Ovary (tissue), 9 donors: ENCODE results near the gene DOCK2. TPM values are rescaled to one million over a fixed set of nuclear protein-coding genes. Genes with fewer than 3 reads are reported as not detected.

Experiments
- DNase-seq, 5 donors: peaks; one replicate each; pipeline ENCODE4 v3.0.0-alpha.2; 2019 to 2020
- H3K27ac ChIP-seq, 2 donors: fragments of 200-600 bp; one replicate each; pipeline versions ENCODE4 v1.5.1 to v1.8.0; 2019 to 2022
- H3K27me3 ChIP-seq: fragments of 200-600 bp; one replicate; pipeline ENCODE4 v1.8.0; 2022
- H3K36me3 ChIP-seq: fragments of 200-600 bp; sonication (generic); one replicate; pipeline ENCODE4 v1.5.1; 2019
- H3K4me1 ChIP-seq: one replicate; pipeline ENCODE4 v1.8.1; 2013; ENCODE audit warnings: mild to moderate bottlenecking, moderate library complexity; ENCODE audit not compliant: insufficient read depth
- H3K4me3 ChIP-seq: fragments of 200-600 bp; sonication (generic); one replicate; pipeline ENCODE4 v1.5.1; 2017
- H3K9me3 ChIP-seq, 2 donors: fragments of 200-600 bp in 1 of 2; sonication (generic) in 1 of 2; one replicate each; pipeline versions ENCODE4 v1.5.1 to v1.8.1; 2013 to 2019; ENCODE audit warnings: mild to moderate bottlenecking in 1 of 2, moderate library complexity in 1 of 2
- EP300 ChIP-seq: sonication (generic); formaldehyde crosslinking; IDR thresholded peaks from one replicate; pipeline ENCODE4 v1.6.1; 2017; ENCODE audit warnings: antibody characterized with exemption
- POLR2A ChIP-seq: fragments of 450-650 bp; IDR thresholded peaks from one replicate; pipeline ENCODE4 v1.6.1; 2017; ENCODE audit warnings: antibody characterized with exemption, mild to moderate bottlenecking, moderate library complexity
- WGBS, 3 donors: extraction: QIAGEN DNeasy Blood & Tissue Kit in 1 of 3; methylation state at CpG; one replicate each; pipeline versions ENCODE4 v1.1.5 to v1.1.7; 2013 to 2017; 5-methylcytosine and 5-hydroxymethylcytosine counted together
- intact Hi-C, 4 donors: fragments of 100-400 bp; cut with DNase I; formaldehyde crosslinking; loops; one replicate each; pipeline versions ENCODE4 v1.11.0 to v1.15.1; 2022 to 2023
- polyA plus RNA-seq, 2 donors: library from polyadenylated mRNA; stranded (reverse); fragments of 200-250 nt in 1 of 2; fragments of 350-450 nt in 1 of 2; fragmentation: Illumina TruSeq in 1 of 2; extraction: RNeasy Lipid Tissue Mini Kit (QIAGEN cat#74804) in 1 of 2; gene quantifications; one replicate each; pipeline ENCODE4 v1.2.3, GENCODE V29; 2013 to 2014
- total RNA-seq, 7 donors: library from RNA; depleted of rRNA in 2 of 7; stranded (reverse); fragments of >200 nt in 2 of 7; fragmentation: NEBNext Ultra II Directional in 3 of 7; extraction: Animal tissue kit (Norgen Biotek cat#: 25700) in 3 of 7; gene quantifications; one replicate each; pipeline versions ENCODE4 v1.1.0 to v1.2.4, GENCODE V29; 2016 to 2023
- TF ChIP-seq, protein P1 (sequence below), 3 donors: fragments of 450-650 bp in 2 of 3; fragments of 200-600 bp in 1 of 3; IDR thresholded peaks; one replicate each; pipeline versions ENCODE4 v1.5.1 to v1.8.0; 2016 to 2022; ENCODE audit warnings: antibody characterized with exemption in 3 of 3, mild to moderate bottlenecking in 1 of 3
- donor health status: DM: no; HTN: no; CAD: no; lungs with moderate emphysema.
- donor health status: DM: no; HTN: no; CAD: no.
- donor health status: Bipolar disorder and iron deficiency.
- donor health status: DM: yes; HTN: yes; CAD: no.
- donor health status: DM: no; HTN: no; CAD: no.
- donor health status: DM: yes; HTN: yes; CAD: no.

Gene DOCK2
- total and polyA plus RNA-seq, 9 donors = 1.3 to 10.2 (median 5.4) TPM

DNA sequence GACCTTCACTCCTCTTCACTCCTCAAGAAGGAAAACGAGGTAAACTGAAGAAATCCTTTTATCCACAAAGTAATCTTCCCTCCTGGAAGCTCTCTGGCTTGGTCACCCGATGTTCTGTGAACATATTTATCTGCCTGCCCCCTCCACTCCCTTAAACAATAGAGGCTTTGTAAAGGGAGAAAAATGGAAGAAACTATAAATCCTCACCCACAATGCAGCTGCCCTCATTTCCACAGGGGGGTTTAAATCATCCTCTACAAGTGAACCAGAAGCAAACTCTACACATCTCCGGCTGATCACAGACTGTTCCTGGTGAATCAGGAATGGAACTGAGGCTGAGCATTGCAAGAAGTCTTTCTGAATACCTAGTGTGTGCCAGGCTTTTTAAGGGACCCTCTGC, 336.0 kb downstream of the DOCK2 start:
- WGBS, 3 donors = 66 to 73% (median 72%) methylated on average over 3 of the region's 3 CpGs
- Histone ChIP-seq H3K27ac (no peak overlapping the region), H3K36me3 (no peaks in the 10 kb centered on the region), H3K9me3 (no peaks in the 10 kb centered on the region), H3K4me3 (no peak overlapping the region), H3K27me3 (no peaks in the 10 kb centered on the region), H3K4me1 (no peaks in the 10 kb centered on the region)
- TF ChIP-seq EP300 = no peak
- TF ChIP-seq, protein P1, sequence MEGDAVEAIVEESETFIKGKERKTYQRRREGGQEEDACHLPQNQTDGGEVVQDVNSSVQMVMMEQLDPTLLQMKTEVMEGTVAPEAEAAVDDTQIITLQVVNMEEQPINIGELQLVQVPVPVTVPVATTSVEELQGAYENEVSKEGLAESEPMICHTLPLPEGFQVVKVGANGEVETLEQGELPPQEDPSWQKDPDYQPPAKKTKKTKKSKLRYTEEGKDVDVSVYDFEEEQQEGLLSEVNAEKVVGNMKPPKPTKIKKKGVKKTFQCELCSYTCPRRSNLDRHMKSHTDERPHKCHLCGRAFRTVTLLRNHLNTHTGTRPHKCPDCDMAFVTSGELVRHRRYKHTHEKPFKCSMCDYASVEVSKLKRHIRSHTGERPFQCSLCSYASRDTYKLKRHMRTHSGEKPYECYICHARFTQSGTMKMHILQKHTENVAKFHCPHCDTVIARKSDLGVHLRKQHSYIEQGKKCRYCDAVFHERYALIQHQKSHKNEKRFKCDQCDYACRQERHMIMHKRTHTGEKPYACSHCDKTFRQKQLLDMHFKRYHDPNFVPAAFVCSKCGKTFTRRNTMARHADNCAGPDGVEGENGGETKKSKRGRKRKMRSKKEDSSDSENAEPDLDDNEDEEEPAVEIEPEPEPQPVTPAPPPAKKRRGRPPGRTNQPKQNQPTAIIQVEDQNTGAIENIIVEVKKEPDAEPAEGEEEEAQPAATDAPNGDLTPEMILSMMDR (IDR thresholded peaks at IDR 0.05) = no peak
- no peak for TF ChIP-seq POLR2A
- intact Hi-C loops = no loop called here
- DNase-seq = no peak

DNA sequence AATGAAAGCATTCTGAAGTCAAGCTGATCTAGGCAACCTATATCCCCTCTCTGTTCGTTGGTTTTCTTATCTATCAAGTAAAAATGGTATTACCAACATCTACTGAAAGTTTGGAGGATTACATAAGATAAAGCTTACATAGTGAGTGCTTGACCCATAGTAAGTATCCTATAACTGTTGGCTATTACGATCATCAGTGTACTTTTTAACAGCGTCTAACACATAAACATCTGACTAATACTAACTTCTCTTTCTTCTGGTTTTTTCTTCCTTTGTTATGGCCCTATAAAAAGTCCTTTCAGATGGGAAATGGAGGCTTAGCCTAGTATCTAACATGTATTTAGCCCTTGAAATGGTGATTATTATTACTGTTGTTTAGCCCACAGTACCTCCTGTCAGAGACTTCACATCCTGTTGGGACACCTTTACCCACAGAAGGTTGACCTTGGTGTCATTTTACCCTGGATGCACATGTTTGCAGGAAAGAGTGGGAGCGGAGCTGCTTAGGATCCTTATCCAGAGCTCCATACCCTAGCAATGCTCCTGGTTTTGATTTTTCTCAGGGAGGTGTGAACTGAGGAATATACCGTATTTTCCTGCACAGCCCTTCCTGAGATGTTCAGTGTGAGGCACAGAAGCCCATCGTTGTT, 337.2 kb downstream of the DOCK2 start:
- no peaks in the 10 kb centered on the region for H3K36me3 ChIP-seq
- TF ChIP-seq EP300 (no peak), POLR2A (no peak)
- TF ChIP-seq, protein P1 (IDR thresholded peaks at IDR 0.05) = no peak
- WGBS, 3 donors = 75 to 82% (median 81%) methylated on average over 6 of the region's 6 CpGs
- no peaks in the 10 kb centered on the region for H3K27me3 ChIP-seq
- no peaks in the 10 kb centered on the region for H3K9me3 ChIP-seq
- no peak overlapping the region for H3K27ac ChIP-seq
- intact Hi-C loops = no loop called here
- H3K4me1 ChIP-seq = no peaks in the 10 kb centered on the region
- no peak for DNase-seq
- no peak overlapping the region for H3K4me3 ChIP-seq

DNA sequence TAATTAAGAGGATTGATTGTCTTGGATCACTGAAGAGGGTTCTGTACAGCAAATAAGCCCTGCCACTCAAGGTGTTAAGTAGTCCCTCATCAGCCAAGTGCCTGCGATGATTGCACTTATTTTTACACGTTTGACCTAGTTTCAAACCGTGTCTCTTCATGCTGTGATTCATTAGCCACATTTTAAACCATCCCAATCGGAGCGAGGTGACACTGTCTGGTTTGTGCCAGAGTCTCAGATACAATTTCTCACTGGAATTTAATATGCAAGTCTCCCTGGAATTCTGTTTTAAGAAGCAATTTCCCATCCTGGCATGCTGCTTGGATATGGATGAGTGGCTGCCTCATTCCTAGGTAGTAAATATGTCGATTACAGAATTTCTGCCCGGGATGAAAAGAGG, 341.6 kb downstream of the DOCK2 start:
- WGBS, 3 donors = 51 to 59% (median 56%) methylated on average over 7 of the region's 7 CpGs

DNA sequence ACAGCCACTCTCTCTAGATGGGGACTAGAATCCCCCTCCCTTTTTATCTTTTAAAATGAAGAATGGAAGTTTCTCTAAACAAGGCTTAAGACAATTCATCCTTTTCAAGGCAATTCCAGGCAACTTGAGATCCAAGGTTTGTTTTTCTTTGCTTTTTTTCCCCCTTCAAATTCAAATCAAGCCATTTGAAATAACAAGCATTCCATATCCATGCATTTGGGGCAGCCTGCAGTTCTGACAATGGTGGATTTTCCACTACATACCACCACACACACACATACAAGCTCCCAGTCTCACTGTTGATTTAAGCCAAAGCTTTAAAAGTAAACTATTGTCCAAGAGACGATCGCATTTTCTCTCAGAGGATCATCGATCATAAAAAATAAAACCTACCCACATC, 342.8 kb downstream of the DOCK2 start:
- TF ChIP-seq, protein P1 (IDR thresholded peaks at IDR 0.05) = no peak
- no peak for TF ChIP-seq POLR2A
- no peak for TF ChIP-seq EP300
- 1 to 4% (median 4%) methylated on average over 3 of the region's 3 CpGs for WGBS, 3 donors
- Histone ChIP-seq H3K36me3 (no peaks in the 10 kb centered on the region), H3K4me1 (no peaks in the 10 kb centered on the region), H3K4me3 (no peak overlapping the region), H3K27ac (no peak overlapping the region), H3K27me3 (no peaks in the 10 kb centered on the region), H3K9me3 (no peaks in the 10 kb centered on the region)
- intact Hi-C loops = loop anchor here in 3 of 4 donors (1.0 to 5.0 kb wide), 2 partner anchors 278 kb away; no protein-coding TSS in a partner anchor
- DNase-seq = no peak

More for the DNA sequence above, 341.6 kb downstream of the DOCK2 start:
- no peaks in the 10 kb centered on the region for H3K9me3 ChIP-seq
- H3K36me3 ChIP-seq = no peaks in the 10 kb centered on the region
- H3K27me3 ChIP-seq = no peaks in the 10 kb centered on the region
- H3K4me3 ChIP-seq = no peak overlapping the region
- TF ChIP-seq POLR2A (no peak), EP300 (no peak)
- TF ChIP-seq, protein P1 (IDR thresholded peaks at IDR 0.05) = no peak
- intact Hi-C loops = no loop called here
- H3K4me1 ChIP-seq = no peaks in the 10 kb centered on the region
- DNase-seq = no peak
- no peak overlapping the region for H3K27ac ChIP-seq
